ENCODE data around the gene AFDN.

DNA sequence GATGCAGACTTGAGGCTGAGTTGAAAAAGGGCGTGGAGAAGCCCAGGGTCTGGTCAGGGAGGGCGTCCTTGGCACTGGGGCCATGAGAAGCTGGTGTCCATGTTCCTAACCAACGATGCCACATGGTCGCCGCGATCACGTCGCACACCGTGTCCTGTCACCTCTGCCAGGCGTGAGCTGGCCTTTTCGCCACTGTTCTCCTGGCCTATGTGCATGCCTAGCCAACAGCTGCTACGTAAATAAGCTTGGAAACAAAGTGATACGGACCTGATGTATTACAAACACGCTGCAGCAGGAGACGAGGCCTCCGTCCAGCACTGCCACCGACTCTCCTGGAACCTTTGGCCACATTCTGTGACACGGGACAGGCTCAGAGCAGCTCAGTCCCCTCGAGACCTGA lies 148.7 kb downstream of the AFDN start:
- TF ChIP-seq, protein P1, sequence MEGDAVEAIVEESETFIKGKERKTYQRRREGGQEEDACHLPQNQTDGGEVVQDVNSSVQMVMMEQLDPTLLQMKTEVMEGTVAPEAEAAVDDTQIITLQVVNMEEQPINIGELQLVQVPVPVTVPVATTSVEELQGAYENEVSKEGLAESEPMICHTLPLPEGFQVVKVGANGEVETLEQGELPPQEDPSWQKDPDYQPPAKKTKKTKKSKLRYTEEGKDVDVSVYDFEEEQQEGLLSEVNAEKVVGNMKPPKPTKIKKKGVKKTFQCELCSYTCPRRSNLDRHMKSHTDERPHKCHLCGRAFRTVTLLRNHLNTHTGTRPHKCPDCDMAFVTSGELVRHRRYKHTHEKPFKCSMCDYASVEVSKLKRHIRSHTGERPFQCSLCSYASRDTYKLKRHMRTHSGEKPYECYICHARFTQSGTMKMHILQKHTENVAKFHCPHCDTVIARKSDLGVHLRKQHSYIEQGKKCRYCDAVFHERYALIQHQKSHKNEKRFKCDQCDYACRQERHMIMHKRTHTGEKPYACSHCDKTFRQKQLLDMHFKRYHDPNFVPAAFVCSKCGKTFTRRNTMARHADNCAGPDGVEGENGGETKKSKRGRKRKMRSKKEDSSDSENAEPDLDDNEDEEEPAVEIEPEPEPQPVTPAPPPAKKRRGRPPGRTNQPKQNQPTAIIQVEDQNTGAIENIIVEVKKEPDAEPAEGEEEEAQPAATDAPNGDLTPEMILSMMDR (IDR thresholded peaks at IDR 0.05), result no peak
- TF ChIP-seq POLR2A (IDR thresholded peaks at IDR 0.05) (no peak), EP300 (IDR thresholded peaks at IDR 0.05) (no peak)
